ENCODE data around the gene DNAJB7.

DNA sequence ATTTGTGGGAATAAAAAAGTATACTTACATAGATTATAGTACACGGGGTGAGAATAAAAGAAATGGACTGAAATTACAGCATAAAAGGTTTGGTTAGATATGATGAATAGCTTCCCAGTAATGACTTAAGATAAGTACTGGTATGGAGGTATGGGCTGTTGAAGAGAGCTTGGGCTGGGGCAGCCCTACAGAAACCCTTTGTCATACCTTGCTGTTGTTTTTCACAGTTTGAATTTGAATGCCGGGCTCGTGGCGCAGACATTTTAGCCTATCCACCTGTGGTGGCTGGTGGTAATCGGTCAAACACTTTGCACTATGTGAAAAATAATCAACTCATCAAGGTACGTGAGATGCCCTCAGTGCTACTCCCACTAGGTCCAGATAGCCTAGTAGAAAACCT is 47.0 kb upstream of the DNAJB7 start:
- TF ChIP-seq, protein P1, sequence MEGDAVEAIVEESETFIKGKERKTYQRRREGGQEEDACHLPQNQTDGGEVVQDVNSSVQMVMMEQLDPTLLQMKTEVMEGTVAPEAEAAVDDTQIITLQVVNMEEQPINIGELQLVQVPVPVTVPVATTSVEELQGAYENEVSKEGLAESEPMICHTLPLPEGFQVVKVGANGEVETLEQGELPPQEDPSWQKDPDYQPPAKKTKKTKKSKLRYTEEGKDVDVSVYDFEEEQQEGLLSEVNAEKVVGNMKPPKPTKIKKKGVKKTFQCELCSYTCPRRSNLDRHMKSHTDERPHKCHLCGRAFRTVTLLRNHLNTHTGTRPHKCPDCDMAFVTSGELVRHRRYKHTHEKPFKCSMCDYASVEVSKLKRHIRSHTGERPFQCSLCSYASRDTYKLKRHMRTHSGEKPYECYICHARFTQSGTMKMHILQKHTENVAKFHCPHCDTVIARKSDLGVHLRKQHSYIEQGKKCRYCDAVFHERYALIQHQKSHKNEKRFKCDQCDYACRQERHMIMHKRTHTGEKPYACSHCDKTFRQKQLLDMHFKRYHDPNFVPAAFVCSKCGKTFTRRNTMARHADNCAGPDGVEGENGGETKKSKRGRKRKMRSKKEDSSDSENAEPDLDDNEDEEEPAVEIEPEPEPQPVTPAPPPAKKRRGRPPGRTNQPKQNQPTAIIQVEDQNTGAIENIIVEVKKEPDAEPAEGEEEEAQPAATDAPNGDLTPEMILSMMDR (IDR thresholded peaks at IDR 0.05; ENCODE audit: low read depth, low read length) = no peak
- no peak for TF ChIP-seq EZH2phosphoT487 (IDR thresholded peaks at IDR 0.05; ENCODE audit: low read depth)

Data from OCI-LY3 (cell line).